ENCODE measurements around the gene CLPX.

DNA sequence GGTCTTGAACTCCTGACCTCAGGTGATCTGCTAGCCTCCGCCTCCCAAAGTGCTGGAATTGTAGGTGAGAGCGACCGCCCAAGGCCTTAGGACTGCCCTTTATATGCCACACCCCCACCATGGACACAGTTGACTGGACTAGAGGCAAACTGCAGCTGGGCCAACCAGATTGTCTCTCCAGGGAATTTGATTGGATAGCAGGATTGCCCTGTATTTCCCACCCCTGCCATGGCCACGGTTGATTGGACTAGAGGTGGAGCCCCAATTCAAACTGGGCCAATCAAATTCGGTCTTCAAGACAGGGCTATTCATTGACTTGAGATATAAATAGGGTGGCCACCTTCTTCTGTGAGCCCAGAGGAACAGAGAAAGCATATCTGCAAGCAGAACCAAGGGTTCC, 6.9 kb upstream of the CLPX start:
- TF ChIP-seq, protein P1, sequence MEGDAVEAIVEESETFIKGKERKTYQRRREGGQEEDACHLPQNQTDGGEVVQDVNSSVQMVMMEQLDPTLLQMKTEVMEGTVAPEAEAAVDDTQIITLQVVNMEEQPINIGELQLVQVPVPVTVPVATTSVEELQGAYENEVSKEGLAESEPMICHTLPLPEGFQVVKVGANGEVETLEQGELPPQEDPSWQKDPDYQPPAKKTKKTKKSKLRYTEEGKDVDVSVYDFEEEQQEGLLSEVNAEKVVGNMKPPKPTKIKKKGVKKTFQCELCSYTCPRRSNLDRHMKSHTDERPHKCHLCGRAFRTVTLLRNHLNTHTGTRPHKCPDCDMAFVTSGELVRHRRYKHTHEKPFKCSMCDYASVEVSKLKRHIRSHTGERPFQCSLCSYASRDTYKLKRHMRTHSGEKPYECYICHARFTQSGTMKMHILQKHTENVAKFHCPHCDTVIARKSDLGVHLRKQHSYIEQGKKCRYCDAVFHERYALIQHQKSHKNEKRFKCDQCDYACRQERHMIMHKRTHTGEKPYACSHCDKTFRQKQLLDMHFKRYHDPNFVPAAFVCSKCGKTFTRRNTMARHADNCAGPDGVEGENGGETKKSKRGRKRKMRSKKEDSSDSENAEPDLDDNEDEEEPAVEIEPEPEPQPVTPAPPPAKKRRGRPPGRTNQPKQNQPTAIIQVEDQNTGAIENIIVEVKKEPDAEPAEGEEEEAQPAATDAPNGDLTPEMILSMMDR (IDR thresholded peaks at IDR 0.05), result no peak
- no peak for TF ChIP-seq POLR2A (IDR thresholded peaks at IDR 0.05)
